Endothelial cell (in vitro differentiated cells): ENCODE data around the gene RIC8A. TPM values are rescaled to one million over a fixed set of nuclear protein-coding genes. Genes with fewer than 3 reads are reported as not detected.

ENCODE experiments used
- DNase-seq: peaks from one replicate; pipeline ENCODE4 v3.0.0; 2021; ENCODE audit warnings: low spot score
- H3K27ac Mint-ChIP-seq: one replicate; pipeline ENCODE4 v1.8.0; 2021; ENCODE audit warnings: mixed read lengths, inconsistent platforms; ENCODE audit not compliant: unreplicated experiment
- H3K27me3 Mint-ChIP-seq: one replicate; pipeline ENCODE4 v1.8.0; 2021; ENCODE audit warnings: mild to moderate bottlenecking, moderate library complexity, mixed read lengths, inconsistent platforms; ENCODE audit not compliant: unreplicated experiment
- H3K36me3 Mint-ChIP-seq: one replicate; pipeline ENCODE4 v1.8.0; 2021; ENCODE audit warnings: mild to moderate bottlenecking, low read depth, mixed read lengths, inconsistent platforms; ENCODE audit not compliant: unreplicated experiment
- H3K4me1 Mint-ChIP-seq: one replicate; pipeline ENCODE4 v1.8.0; 2021; ENCODE audit warnings: mild to moderate bottlenecking, mixed read lengths, inconsistent platforms; ENCODE audit not compliant: unreplicated experiment
- H3K4me3 Mint-ChIP-seq: one replicate; pipeline ENCODE4 v1.8.0; 2021; ENCODE audit warnings: mild to moderate bottlenecking, mixed read lengths, inconsistent platforms; ENCODE audit not compliant: unreplicated experiment
- H3K9me3 Mint-ChIP-seq: one replicate; pipeline ENCODE4 v1.8.0; 2021; ENCODE audit warnings: mixed read lengths, inconsistent platforms; ENCODE audit not compliant: unreplicated experiment
- CTCF ChIP-seq: fragments of 200-600 bp; sonication (generic); IDR thresholded peaks from one replicate; pipeline ENCODE4 v1.5.0; 2021; ENCODE audit warnings: antibody characterized with exemption; ENCODE audit not compliant: unreplicated experiment
- total RNA-seq: library from RNA; stranded (reverse); fragmentation: NEBNext Ultra II Directional; extraction: Animal tissue kit (Norgen Biotek cat#: 25700); gene quantifications from one replicate; pipeline ENCODE4 v1.2.1, GENCODE V29; 2021; ENCODE audit not compliant: unreplicated experiment

The RIC8A gene
- total RNA-seq, 1 donor from 2014 or later, result 89.2 TPM

GRCh38 chr11:211741-212140 lies 4.2 kb downstream of the RIC8A start:
- no peak for TF ChIP-seq CTCF
- Mint-ChIP-seq H3K36me3 (peaks cover 27% of the 10 kb centered on the region), H3K9me3 (no peaks in the 10 kb centered on the region), H3K27ac (no peak overlapping the region), H3K4me1 (peaks cover 16% of the 10 kb centered on the region), H3K4me3 (no peak overlapping the region), H3K27me3 (peaks cover 18% of the 10 kb centered on the region)
- no peak for DNase-seq

- peaks cover 16% of the 10 kb centered on the region for H3K27me3 Mint-ChIP-seq
- H3K27ac Mint-ChIP-seq, result no peak overlapping the region
- no peak overlapping the region for H3K4me3 Mint-ChIP-seq
- H3K36me3 Mint-ChIP-seq, result peaks cover 26% of the 10 kb centered on the region
- DNase-seq, result no peak
- peaks cover 15% of the 10 kb centered on the region for H3K4me1 Mint-ChIP-seq
- no peak for TF ChIP-seq CTCF
- no peaks in the 10 kb centered on the region for H3K9me3 Mint-ChIP-seq
Measured at GRCh38 chr11:212150-213100, 4.9 kb downstream of the RIC8A start.

DNA sequence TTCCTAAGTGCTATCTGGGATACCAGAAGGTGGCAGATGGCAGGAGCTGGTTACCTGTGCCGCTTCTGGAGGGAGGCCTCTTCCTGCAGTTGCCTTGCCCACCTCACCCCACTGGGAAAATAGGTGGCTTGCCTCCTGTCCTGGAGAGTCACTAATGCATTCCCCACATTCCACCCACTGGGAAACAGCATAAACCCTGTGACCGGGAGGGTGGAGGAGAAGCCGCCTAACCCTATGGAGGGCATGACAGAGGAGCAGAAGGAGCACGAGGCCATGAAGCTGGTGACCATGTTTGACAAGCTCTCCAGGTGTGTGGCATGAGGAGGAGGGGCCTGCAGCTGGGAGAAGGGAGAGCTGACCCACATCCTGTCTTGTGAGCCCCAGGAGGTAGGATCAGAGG lies 5.6 kb downstream of the RIC8A start:
- Mint-ChIP-seq H3K4me3 (peak overlapping the region; percentile 29), H3K27me3 (peaks cover 9% of the 10 kb centered on the region), H3K36me3 (peaks cover 22% of the 10 kb centered on the region), H3K9me3 (no peaks in the 10 kb centered on the region), H3K27ac (no peak overlapping the region), H3K4me1 (peaks cover 9% of the 10 kb centered on the region)
- no peak for DNase-seq
- no peak for TF ChIP-seq CTCF

GRCh38 chr11:214083-214482 lies 6.6 kb downstream of the RIC8A start:
- no peak overlapping the region for H3K4me3 Mint-ChIP-seq
- H3K27me3 Mint-ChIP-seq, result peaks cover 7% of the 10 kb centered on the region
- peaks cover 6% of the 10 kb centered on the region for H3K4me1 Mint-ChIP-seq
- TF ChIP-seq CTCF, result no peak
- no peak overlapping the region for H3K27ac Mint-ChIP-seq
- DNase-seq, result no peak
- peaks cover 23% of the 10 kb centered on the region for H3K36me3 Mint-ChIP-seq
- H3K9me3 Mint-ChIP-seq, result no peaks in the 10 kb centered on the region

- peaks cover 30% of the 10 kb centered on the region for H3K36me3 Mint-ChIP-seq
- H3K4me1 Mint-ChIP-seq, result no peaks in the 10 kb centered on the region
Measured at GRCh38 chr11:215581-216037, 8.1 kb downstream of the RIC8A start.

More at GRCh38 chr11:215581-216037, 8.1 kb downstream of the RIC8A start:
- no peak for TF ChIP-seq CTCF
- Mint-ChIP-seq H3K4me3 (no peak overlapping the region), H3K9me3 (no peaks in the 10 kb centered on the region), H3K27me3 (peaks cover 3% of the 10 kb centered on the region), H3K27ac (no peak overlapping the region)
- DNase-seq, result no peak
